Nephron (organoid): ENCODE results near the gene DLG1.
"Not testable (repeated sequence)": the region's sequence is repeated elsewhere in the genome, so short reads cannot be mapped to it uniquely, and the experiment has no call there.

Experiments
- H3K27ac Mint-ChIP-seq, 3 experiments: 2 replicates each; pipeline ENCODE4 v1.8.0; 2020; ENCODE audit warnings: mixed read lengths in 3 of 3, mild to moderate bottlenecking in 2 of 3, moderate library complexity in 1 of 3
- H3K27me3 Mint-ChIP-seq: 2 replicates; pipeline ENCODE4 v1.8.0; 2021; ENCODE audit warnings: low read depth, mild to moderate bottlenecking, moderate library complexity, mixed read lengths
- H3K36me3 Mint-ChIP-seq: 2 replicates; pipeline ENCODE4 v1.8.0; 2020; ENCODE audit warnings: low read depth, mixed read lengths
- H3K4me1 Mint-ChIP-seq: 2 replicates; pipeline ENCODE4 v1.8.0; 2020; ENCODE audit warnings: mixed read lengths
- H3K4me3 Mint-ChIP-seq, 3 experiments: 2 replicates each; pipeline ENCODE4 v1.8.0; 2020; ENCODE audit warnings: mild to moderate bottlenecking in 3 of 3, mixed read lengths in 3 of 3, moderate library complexity in 2 of 3
- H3K9me3 Mint-ChIP-seq: 2 replicates; pipeline ENCODE4 v1.8.0; 2020; ENCODE audit warnings: mixed read lengths
- TF ChIP-seq, protein P1 (sequence below), 3 experiments: fragments of 200-600 bp; sonication (generic); IDR thresholded peaks; one replicate each; pipeline ENCODE4 v1.5.0; 2021; ENCODE audit warnings: antibody characterized with exemption in 3 of 3; ENCODE audit not compliant: unreplicated experiment in 3 of 3

The DLG1 gene

GRCh38 chr3:197076415-197076814, 222.0 kb downstream of the DLG1 start:
- Mint-ChIP-seq H3K36me3 (peaks cover 50% of the 10 kb centered on the region), H3K27me3 (no peaks in the 10 kb centered on the region), H3K27ac (no peak overlapping the region), H3K9me3 (no peaks in the 10 kb centered on the region), H3K4me3 (no peak overlapping the region), H3K4me1 (no peaks in the 10 kb centered on the region)
- TF ChIP-seq, protein P1, sequence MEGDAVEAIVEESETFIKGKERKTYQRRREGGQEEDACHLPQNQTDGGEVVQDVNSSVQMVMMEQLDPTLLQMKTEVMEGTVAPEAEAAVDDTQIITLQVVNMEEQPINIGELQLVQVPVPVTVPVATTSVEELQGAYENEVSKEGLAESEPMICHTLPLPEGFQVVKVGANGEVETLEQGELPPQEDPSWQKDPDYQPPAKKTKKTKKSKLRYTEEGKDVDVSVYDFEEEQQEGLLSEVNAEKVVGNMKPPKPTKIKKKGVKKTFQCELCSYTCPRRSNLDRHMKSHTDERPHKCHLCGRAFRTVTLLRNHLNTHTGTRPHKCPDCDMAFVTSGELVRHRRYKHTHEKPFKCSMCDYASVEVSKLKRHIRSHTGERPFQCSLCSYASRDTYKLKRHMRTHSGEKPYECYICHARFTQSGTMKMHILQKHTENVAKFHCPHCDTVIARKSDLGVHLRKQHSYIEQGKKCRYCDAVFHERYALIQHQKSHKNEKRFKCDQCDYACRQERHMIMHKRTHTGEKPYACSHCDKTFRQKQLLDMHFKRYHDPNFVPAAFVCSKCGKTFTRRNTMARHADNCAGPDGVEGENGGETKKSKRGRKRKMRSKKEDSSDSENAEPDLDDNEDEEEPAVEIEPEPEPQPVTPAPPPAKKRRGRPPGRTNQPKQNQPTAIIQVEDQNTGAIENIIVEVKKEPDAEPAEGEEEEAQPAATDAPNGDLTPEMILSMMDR (IDR thresholded peaks at IDR 0.05; ENCODE audit: unreplicated experiment in 3 of 3), result no peak

DNA sequence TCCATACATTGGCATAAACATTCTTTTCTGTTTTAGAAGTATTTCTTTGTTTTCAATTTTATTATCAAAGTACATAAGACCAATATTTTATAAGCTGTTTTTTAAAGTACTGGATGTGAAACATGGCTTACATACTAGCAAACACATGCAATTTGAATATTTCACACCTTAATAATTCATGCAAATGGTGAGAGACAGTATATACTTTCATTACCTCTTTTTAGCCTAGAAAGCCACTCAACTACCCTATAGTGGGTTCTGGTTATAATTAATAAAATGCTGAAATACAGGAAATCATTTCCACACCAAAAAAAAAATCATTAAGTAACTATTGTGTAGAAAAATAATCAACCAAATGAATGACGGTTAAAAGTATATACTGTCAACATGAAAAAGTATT, 230.3 kb downstream of the DLG1 start:
- no peaks in the 10 kb centered on the region for H3K27me3 Mint-ChIP-seq
- TF ChIP-seq, protein P1 (IDR thresholded peaks at IDR 0.05; ENCODE audit: unreplicated experiment in 3 of 3), result no peak
- no peaks in the 10 kb centered on the region for H3K9me3 Mint-ChIP-seq
- H3K4me3 Mint-ChIP-seq, result no peak overlapping the region
- peaks cover 37% of the 10 kb centered on the region for H3K36me3 Mint-ChIP-seq
- H3K27ac Mint-ChIP-seq, result no peak overlapping the region
- no peaks in the 10 kb centered on the region for H3K4me1 Mint-ChIP-seq

- Mint-ChIP-seq H3K4me1 (no peaks in the 10 kb centered on the region), H3K27ac (no peak overlapping the region)
These were observed 233.6 kb downstream of the DLG1 start for GRCh38 chr3:197064771-197065170.

DNA sequence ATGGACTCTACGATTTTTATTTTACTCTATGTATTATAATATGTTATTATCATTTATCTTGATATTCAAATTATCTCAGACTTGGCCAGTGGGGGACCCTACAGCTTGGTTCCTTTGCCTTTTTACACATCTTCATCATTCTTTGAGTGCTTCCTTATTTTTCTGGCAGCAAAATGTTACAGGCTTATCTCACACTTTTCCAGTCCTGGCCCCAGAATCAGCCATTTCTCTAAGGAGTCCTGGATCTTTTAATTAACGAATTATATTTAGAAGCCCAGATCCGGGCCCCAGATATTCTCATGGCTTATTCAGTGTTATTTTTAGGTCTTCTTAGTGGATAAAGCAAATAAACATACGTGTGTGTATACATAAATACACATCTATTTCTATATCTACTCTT, 236.0 kb downstream of the DLG1 start:
- H3K27ac Mint-ChIP-seq, result peak overlapping the region in 1 of 3 experiments; percentile 20
- H3K27me3 Mint-ChIP-seq, result no peaks in the 10 kb centered on the region
- no peaks in the 10 kb centered on the region for H3K9me3 Mint-ChIP-seq
- H3K36me3 Mint-ChIP-seq, result peaks cover 71% of the 10 kb centered on the region
- no peaks in the 10 kb centered on the region for H3K4me1 Mint-ChIP-seq
- H3K4me3 Mint-ChIP-seq, result no peak overlapping the region
- TF ChIP-seq, protein P1 (IDR thresholded peaks at IDR 0.05; ENCODE audit: unreplicated experiment in 3 of 3), result no peak

More at GRCh38 chr3:197064771-197065170, 233.6 kb downstream of the DLG1 start:
- H3K4me3 Mint-ChIP-seq, result no peak overlapping the region
- H3K36me3 Mint-ChIP-seq, result peaks cover 49% of the 10 kb centered on the region
- TF ChIP-seq, protein P1 (IDR thresholded peaks at IDR 0.05; ENCODE audit: unreplicated experiment in 3 of 3), result no peak
- no peaks in the 10 kb centered on the region for H3K9me3 Mint-ChIP-seq
- H3K27me3 Mint-ChIP-seq, result no peaks in the 10 kb centered on the region

- not testable (repeated sequence) for H3K9me3 Mint-ChIP-seq, H3K4me1 Mint-ChIP-seq, H3K27me3 Mint-ChIP-seq, H3K27ac Mint-ChIP-seq, H3K4me3 Mint-ChIP-seq
- peaks cover 75% of the 10 kb centered on the region for H3K36me3 Mint-ChIP-seq
These were observed 246.8 kb downstream of the DLG1 start for GRCh38 chr3:197051637-197052036.

- TF ChIP-seq, protein P1 (IDR thresholded peaks at IDR 0.05; ENCODE audit: unreplicated experiment in 3 of 3), result no peak
- Mint-ChIP-seq H3K27ac (no peak overlapping the region), H3K9me3 (no peaks in the 10 kb centered on the region), H3K36me3 (peaks cover 77% of the 10 kb centered on the region), H3K4me1 (no peaks in the 10 kb centered on the region), H3K27me3 (no peaks in the 10 kb centered on the region), H3K4me3 (no peak overlapping the region)
These were observed 247.9 kb downstream of the DLG1 start for GRCh38 chr3:197050511-197050910.
